Right ventricle myocardium superior (tissue), 1 donor: ENCODE results near the gene RGS12. TPM values are rescaled to one million over a fixed set of nuclear protein-coding genes. Genes with fewer than 3 reads are reported as not detected.

Source experiments
- ATAC-seq: fragments of 200-7000 bp; cut with Tn5 transposase; one replicate; pipeline ENCODE4 v1.9.1; 2020; ENCODE audit warnings: mild to moderate bottlenecking; ENCODE audit not compliant: poor library complexity
- DNase-seq: peaks from one replicate; pipeline ENCODE4 v3.0.0-alpha.2; 2020
- intact Hi-C: fragments of 100-400 bp; cut with DNase I; formaldehyde crosslinking; loops from one replicate; pipeline ENCODE4 v1.11.2; 2022
- total RNA-seq: library from RNA; stranded (reverse); fragmentation: NEBNext Ultra II Directional; extraction: Animal tissue kit (Norgen Biotek cat#: 25700); gene quantifications from one replicate; pipeline ENCODE4 v1.2.1, GENCODE V29; 2021
- donor health status: DM: no; HTN: yes; CAD: no; lungs with severe emphysema.

Gene RGS12
- total RNA-seq, 1 donor from 2014 or later = 15.8 TPM

DNA sequence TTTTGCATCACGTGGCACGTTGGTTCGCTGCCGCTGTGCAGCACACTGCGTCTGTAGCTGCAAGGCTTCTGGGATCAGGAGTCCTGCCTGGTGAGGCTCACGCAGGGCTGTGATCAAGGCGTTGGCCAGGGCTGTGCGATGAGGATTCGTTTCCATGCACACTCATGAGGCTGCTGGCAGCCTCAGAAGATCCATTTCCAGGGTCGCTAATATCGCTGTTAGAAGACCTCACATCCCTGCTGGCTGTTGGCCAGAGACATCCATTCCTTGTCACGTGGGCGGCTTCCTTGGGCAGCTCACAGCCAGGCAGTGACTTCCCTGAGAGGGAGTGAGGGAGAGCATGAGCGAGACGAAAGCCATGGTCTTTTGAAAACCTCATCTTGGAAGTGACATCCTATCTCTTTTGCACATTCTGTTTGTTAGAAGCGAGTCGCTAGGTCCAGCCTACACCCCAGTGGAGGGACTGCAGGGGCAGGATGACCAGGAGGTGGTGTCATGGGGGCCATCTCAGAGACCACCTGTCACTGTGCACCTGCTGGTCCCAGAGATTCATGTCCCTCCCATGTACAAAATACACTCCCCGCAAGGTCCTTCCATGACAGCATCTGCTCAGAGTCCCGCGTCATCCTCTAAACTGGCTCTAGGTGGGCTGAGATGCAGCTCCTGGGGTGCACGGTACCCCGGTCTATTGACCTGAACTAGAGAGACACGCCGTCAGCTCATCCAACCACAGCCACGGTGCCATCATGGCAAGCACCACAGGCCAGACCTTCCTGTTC, 12.2 kb downstream of the RGS12 start:
- no peak for DNase-seq
- intact Hi-C loops = no loop called here
- peak; percentile 61 for ATAC-seq

- ATAC-seq (no peak), DNase-seq (peak; percentile 9)
- intact Hi-C loops = no loop called here
These were observed 13.0 kb downstream of the RGS12 start for GRCh38 chr4:3305610-3306371.

- intact Hi-C loops = no loop called here
- no peak for ATAC-seq
- peak; percentile 15 for DNase-seq
These were observed 13.6 kb downstream of the RGS12 start for GRCh38 chr4:3306450-3306849.

DNA sequence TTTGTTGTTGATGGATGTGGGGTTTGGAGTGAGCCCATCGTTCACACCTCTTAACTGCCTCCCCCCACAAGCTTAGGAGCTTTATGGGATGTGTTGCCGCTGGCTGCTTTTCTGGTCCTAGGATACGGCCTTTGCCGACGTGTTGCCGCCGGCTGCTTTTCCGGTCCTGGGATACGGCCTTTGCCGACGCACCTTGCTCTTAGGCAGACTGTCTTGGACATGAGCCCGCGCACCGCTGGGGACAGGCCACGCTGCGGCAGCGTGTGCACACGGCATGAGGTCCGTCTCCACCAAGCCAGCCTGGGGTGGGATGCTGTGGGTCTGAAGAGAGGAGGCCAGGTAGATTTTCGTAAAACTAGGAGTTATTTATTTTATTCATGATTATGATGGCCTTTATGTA, 14.2 kb downstream of the RGS12 start:
- intact Hi-C loops = no loop called here
- ATAC-seq (no peak), DNase-seq (peak; percentile 40)

DNA sequence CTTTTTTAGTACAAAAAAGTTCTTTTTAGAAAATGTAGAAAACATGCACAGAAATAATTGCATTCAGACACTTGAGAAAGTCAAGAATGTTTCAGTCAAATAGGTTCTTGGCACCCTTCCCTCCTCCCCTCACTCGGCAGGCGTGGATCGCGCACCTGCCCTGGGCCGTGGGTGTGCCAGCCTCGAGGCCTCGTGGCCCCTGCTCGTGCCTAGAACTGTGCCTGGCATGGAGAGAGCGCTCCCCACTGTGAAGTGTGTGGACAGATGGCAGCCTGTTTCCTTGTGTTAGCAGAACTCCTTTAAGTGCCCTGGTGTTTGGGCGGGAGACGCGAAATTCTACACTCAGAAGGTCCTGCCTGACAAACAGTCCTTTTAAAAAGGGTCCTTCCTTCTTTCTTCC, 14.7 kb downstream of the RGS12 start:
- intact Hi-C loops = no loop called here
- no peak for ATAC-seq
- DNase-seq = peak; percentile 23

DNA sequence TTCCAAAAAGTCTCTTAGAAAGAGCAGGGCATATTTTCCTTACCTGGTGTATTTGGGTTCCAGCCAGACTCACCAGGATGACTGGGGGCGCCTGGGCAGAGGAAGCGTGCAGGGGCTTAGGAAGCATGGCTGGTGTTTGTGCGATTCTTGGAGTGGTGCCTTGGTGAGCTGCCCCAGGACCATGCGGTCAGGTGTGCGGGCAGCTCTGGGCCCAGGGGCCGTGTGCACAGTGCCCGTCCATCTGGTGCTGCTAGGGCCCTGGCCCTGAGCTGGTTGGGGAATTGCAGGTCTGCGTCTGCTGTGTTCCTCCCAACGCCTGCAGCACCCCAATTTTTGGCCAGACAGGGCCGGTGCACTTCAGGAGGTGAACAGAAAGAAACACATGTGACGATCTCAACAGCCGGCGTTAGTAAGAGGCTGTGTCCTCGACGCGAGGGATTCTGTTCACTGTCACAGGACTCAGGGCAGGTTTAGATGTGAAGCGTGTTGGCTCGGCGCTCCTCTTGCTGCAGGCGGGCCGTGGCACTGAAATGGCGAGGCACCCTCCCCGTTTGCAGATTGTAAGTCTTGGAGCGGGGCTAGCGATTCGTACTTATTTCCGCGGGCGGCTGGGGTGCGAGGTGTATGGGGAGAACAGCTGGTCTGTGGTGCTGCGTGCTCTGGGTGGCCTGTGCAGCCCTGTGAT, 15.2 kb downstream of the RGS12 start:
- ATAC-seq (no peak), DNase-seq (peak; percentile 23)
- intact Hi-C loops = no loop called here

DNA sequence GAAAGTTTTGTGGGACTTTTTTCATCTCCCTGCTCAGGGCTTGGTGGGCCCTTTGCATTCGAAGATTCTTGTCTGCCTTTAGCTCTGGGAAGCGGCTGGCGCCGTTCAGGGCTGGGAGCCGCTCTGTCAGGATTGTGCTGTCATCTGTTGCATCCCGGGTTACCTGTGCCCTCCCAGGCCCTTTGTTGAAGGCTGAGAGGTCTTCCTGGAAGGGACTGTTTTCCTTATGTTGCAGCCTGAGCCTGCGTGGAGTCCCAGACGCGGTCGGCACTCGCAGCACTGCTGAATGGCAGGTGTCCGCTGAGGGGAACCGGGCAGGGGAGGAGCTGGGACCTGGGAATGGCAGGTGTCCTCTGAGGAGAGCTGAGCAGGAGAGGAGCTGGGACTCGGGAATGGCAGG, 15.9 kb downstream of the RGS12 start:
- no peak for ATAC-seq
- intact Hi-C loops = no loop called here
- peak; percentile 14 for DNase-seq

DNA sequence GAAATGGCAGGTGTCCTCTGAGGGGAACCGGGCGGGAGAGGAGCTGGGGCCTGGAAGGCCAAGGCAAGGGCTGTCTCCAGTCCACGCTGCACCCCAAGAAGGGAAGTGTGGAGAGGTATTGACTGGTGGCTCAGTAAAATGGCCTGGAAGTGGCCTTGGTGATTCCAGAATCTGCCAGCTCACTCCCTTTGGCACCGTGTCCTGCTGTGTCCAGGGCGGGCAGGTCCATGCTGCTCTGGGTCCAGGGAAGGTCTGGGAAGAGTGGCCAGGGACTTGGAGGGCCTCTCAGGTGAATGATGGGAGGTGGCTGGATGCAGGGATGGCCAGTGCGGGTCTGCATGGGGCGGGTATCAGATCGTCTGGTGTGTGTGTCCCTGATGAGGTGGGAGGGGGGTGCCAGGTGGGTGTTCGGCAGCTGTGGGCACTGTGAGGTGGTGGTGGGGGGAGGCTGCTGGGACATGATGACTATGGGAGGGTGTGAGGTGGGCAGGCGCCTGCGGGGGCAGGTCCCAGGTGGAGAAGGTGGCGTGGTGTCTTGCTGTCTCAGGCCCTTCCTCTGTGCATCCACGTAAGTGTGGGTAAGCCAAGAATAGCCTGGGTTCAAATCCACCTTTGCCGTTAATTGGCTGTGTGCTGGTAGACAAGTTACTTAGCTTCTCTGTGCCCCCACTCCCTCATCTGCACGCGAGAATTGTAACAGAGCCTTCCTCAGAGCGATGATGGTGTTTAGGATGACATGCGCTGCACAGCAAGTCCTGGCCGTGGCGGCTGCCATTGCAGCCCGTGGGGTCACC, 17.7 kb downstream of the RGS12 start:
- intact Hi-C loops = no loop called here
- ATAC-seq (no peak), DNase-seq (no peak)

- no peak for ATAC-seq
- DNase-seq = no peak
- intact Hi-C loops = no loop called here
These were observed 18.2 kb downstream of the RGS12 start for GRCh38 chr4:3311095-3311372.

- DNase-seq = peak; percentile 8
- peak; percentile 34 for ATAC-seq
- intact Hi-C loops = no loop called here
These were observed 18.8 kb downstream of the RGS12 start for GRCh38 chr4:3311489-3312171.

DNA sequence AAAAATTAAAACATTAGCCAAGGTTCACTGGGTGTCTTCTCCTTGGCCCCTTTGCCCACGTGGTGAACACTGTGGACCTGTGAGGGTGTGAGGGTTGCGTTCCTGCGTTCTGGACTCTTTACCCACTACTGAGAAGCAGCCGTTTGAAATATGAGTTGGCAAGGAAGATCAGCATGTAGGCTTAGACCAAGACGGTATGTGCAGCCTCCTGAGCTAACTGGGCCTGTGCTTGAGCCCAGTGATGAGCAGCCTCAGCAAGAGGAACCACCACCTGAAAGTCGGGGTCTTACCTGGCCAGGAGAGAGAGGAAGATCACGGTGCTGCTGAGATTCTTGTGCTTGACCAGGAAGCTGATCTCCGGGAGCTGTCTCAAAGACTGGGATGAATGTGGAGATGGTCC, 19.5 kb downstream of the RGS12 start:
- intact Hi-C loops = no loop called here
- DNase-seq = peak; percentile 3
- ATAC-seq = no peak

- ATAC-seq = no peak
- intact Hi-C loops = no loop called here
- DNase-seq = peak; percentile 6
These were observed 20.3 kb downstream of the RGS12 start for GRCh38 chr4:3313139-3313538.

DNA sequence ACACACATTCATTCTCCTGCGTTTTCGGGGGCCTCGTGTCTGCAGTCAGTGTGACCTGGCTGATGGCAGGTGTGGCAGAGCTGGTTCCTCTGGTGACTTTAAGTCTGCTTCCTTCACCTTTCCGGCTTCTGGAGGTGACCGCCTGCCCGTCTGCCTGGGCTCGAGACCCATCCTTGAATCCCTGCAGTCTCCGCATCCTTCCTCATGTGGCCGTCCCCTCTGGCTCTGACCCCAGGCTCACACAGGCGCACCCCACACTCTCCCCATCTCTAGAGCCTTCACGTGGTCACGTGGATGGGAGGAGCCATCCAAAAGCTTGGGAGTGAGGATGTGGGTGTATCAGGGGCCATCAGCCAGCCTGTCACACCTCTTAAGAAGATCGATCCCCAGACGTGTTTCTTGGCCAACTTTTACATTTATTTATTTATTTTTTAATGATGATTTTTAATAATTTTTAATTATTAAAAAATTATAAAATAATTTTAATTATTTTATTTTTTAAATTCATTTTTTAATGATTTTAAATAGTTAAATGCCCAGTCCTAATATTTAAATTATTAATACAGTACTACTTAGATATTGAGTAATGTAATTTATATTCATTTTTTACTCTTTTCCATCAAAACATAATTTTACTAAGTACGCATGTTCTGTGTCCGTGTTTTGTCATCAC, 20.9 kb downstream of the RGS12 start:
- peak; percentile 33 for DNase-seq
- intact Hi-C loops = no loop called here
- ATAC-seq = no peak

- peak; percentile 14 for DNase-seq
- no peak for ATAC-seq
- intact Hi-C loops = no loop called here
These were observed 22.0 kb downstream of the RGS12 start for GRCh38 chr4:3314706-3315260.

- no peak for ATAC-seq
- DNase-seq = peak; percentile 30
- intact Hi-C loops = no loop called here
These were observed 22.7 kb downstream of the RGS12 start for GRCh38 chr4:3315566-3315965.

GRCh38 chr4:3316146-3316545, 23.3 kb downstream of the RGS12 start:
- peak; percentile 29 for DNase-seq
- intact Hi-C loops = no loop called here
- no peak for ATAC-seq

- ATAC-seq (no peak), DNase-seq (peak; percentile 33)
- intact Hi-C loops = no loop called here
These were observed 24.3 kb downstream of the RGS12 start for GRCh38 chr4:3317011-3317655.
